Transverse colon (tissue), 4 donors: Measurements from ENCODE around the gene NCBP3. TPM values are rescaled to one million over a fixed set of nuclear protein-coding genes. Genes with fewer than 3 reads are reported as not detected.

Source experiments
- DNase-seq: peaks from one replicate; pipeline ENCODE4 v3.0.0-alpha.2; 2019
- H3K27ac ChIP-seq, 4 donors: fragments of 200-600 bp; sonication (generic); 2 replicates each; pipeline ENCODE4 v1.5.1; 2016 to 2018; ENCODE audit warnings: inconsistent platforms in 4 of 4
- H3K27me3 ChIP-seq: fragments of 200-600 bp; sonication (generic); 2 replicates; pipeline ENCODE4 v1.5.1; 2017; ENCODE audit warnings: inconsistent platforms
- H3K36me3 ChIP-seq, 4 donors: fragments of 200-600 bp; sonication (generic); 2 replicates each; pipeline ENCODE4 v1.5.1; 2017 to 2019; ENCODE audit warnings: inconsistent platforms in 4 of 4
- H3K4me1 ChIP-seq, 4 donors: fragments of 200-600 bp; sonication (generic); 2 replicates each; pipeline ENCODE4 v1.5.1; 2017 to 2020; ENCODE audit warnings: inconsistent platforms in 4 of 4
- H3K4me3 ChIP-seq, 4 donors: fragments of 200-600 bp; sonication (generic); 1 replicate in 1 of 4; 2 replicates in 3 of 4; pipeline versions ENCODE4 v1.5.1 to v1.6.1; 2017 to 2019; ENCODE audit warnings: inconsistent platforms in 4 of 4
- H3K9me3 ChIP-seq, 2 donors: fragments of 200-600 bp; sonication (generic); 2 replicates each; pipeline ENCODE4 v1.5.1; 2017 to 2019; ENCODE audit warnings: inconsistent platforms in 2 of 2
- CTCF ChIP-seq, 5 experiments: fragments of 200-600 bp in 3 of 5; fragments of 450-650 bp in 2 of 5; sonication (generic) in 3 of 5; IDR thresholded peaks; 1 replicate in 2 of 5; 2 replicates in 3 of 5; pipeline ENCODE4 v1.5.1; 2016 to 2017; ENCODE audit warnings: antibody characterized with exemption in 5 of 5, inconsistent platforms in 3 of 5, mild to moderate bottlenecking in 2 of 5, moderate library complexity in 1 of 5
- EP300 ChIP-seq: sonication (generic); formaldehyde crosslinking; IDR thresholded peaks from one replicate; pipeline ENCODE4 v1.6.1; 2017; ENCODE audit warnings: antibody characterized with exemption, low read depth
- POLR2A ChIP-seq: fragments of 450-650 bp; IDR thresholded peaks from one replicate; pipeline ENCODE4 v1.6.1; 2016; ENCODE audit warnings: antibody characterized with exemption, mild to moderate bottlenecking, moderate library complexity
- POLR2AphosphoS5 ChIP-seq, 3 donors: sonication (generic); formaldehyde crosslinking; IDR thresholded peaks; one replicate each; pipeline ENCODE4 v1.6.1; 2016; ENCODE audit warnings: antibody characterized with exemption in 3 of 3
- WGBS, 2 donors: methylation state at CpG; one replicate each; pipeline ENCODE4 v1.1.5; 2018; ENCODE audit warnings: low coverage in 1 of 2; 5-methylcytosine and 5-hydroxymethylcytosine counted together
- in situ Hi-C, 4 donors: fragments of 200-750 bp; cut with MboI; loops; one replicate each; pipeline versions ENCODE4 v1.15.0 to v1.15.1; 2017; ENCODE audit warnings: low sequenced_read_pairs in 3 of 4, low pct_ligation_motif_present in 1 of 4, low pct_unique_long_range_greater_than_20kb in 1 of 4
- intact Hi-C: fragments of 100-400 bp; cut with DNase I; formaldehyde crosslinking; loops from one replicate; pipeline ENCODE4 v1.15.1; 2023; ENCODE audit warnings: low total_unique reads
- total RNA-seq, 4 donors: library from RNA; depleted of rRNA; stranded (reverse); fragments of >200 nt; gene quantifications; one replicate each; pipeline ENCODE4 v1.1.0, GENCODE V29; 2016

The NCBP3 gene
- total RNA-seq, 4 donors from 2014 or later: 28.9 to 55.6 (median 45.8) TPM

GRCh38 chr17:3866276-3866675, 20.2 kb upstream of the NCBP3 start:
- intact Hi-C loops (loop anchor here (10.0 kb wide), 1 partner anchor 139 kb away; no protein-coding TSS in a partner anchor), in situ Hi-C loops (no loop called here)
- Histone ChIP-seq H3K27me3 (no peaks in the 10 kb centered on the region), H3K4me3 (no peak overlapping the region), H3K4me1 (peaks cover 0 to 5% (median 2%) of the 10 kb centered on the region in 4 donors), H3K27ac (no peak overlapping the region), H3K9me3 (no peaks in the 10 kb centered on the region), H3K36me3 (no peaks in the 10 kb centered on the region)
- 93% methylated on average over 21 of the region's 21 CpGs; no CpG with 5 or more reads in 1 of the 2 donors for WGBS, 2 donors
- DNase-seq: no peak
- TF ChIP-seq EP300 (no peak), POLR2AphosphoS5 (IDR thresholded peaks at IDR 0.05) (no peak), CTCF (IDR thresholded peaks at IDR 0.05) (no peak), POLR2A (no peak)

DNA sequence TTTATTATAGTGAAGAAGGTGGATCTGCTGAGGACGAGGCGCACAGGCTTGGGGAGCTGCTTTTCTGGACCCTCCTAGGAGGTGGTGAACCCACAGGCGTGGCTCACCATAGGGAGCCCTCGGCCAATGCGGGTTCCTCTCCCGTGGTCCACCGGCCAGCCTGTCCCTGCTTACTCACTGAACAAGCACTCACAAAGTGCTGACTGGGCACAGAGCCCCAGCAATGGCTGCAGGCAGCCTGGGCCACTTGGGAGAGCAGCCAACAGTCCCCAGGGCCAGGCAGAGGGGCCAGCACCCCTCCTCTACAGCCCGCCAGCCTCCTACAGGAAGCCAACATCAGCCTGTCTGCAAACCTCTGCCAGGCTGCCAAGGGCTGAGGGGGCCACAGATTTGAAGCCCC, 19.1 kb upstream of the NCBP3 start:
- no peaks in the 10 kb centered on the region for H3K9me3 ChIP-seq
- H3K4me1 ChIP-seq: peaks cover 0 to 7% (median 0%) of the 10 kb centered on the region in 4 donors
- intact Hi-C loops: loop anchor here (10.0 kb wide), 1 partner anchor 140 kb away; no protein-coding TSS in a partner anchor
- H3K4me3 ChIP-seq: no peak overlapping the region
- TF ChIP-seq POLR2A: no peak
- H3K27me3 ChIP-seq: no peaks in the 10 kb centered on the region
- in situ Hi-C loops: no loop called here
- 70% methylated on average over 7 of the region's 8 CpGs; no CpG with 5 or more reads in 1 of the 2 donors for WGBS, 2 donors
- peak overlapping the region in 1 of 4 donors; percentile 3 for H3K27ac ChIP-seq
- no peaks in the 10 kb centered on the region for H3K36me3 ChIP-seq
- no peak for DNase-seq

DNA sequence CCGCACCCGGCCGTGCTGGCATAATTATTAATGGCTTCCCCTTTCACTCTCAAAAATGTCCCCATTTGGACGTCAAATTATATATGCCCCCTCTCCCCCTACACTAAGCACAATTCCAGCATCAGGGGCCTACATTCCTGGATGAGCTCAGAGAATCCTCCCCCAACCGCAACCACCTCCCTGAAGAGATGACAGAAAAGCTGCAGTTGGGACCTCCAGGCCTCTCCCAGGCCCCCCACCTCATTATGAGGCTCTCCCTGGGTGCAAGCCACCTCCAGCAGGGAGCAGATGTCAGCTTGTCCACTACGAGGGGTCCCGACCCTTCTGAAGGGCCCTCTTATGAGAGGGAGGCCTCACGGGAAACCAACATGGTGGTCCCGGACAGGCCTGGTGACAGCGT, 18.5 kb upstream of the NCBP3 start:
- 90% methylated on average over 10 of the region's 10 CpGs; no CpG with 5 or more reads in 1 of the 2 donors for WGBS, 2 donors
- Histone ChIP-seq H3K27ac (no peak overlapping the region), H3K4me1 (peaks cover 0 to 14% (median 0%) of the 10 kb centered on the region in 4 donors), H3K4me3 (no peak overlapping the region), H3K27me3 (no peaks in the 10 kb centered on the region), H3K36me3 (no peaks in the 10 kb centered on the region), H3K9me3 (no peaks in the 10 kb centered on the region)
- no peak for TF ChIP-seq POLR2A
- TF ChIP-seq EP300: no peak
- TF ChIP-seq CTCF (IDR thresholded peaks at IDR 0.05): no peak
- TF ChIP-seq POLR2AphosphoS5 (IDR thresholded peaks at IDR 0.05): no peak
- intact Hi-C loops: loop anchor here (10.0 kb wide), 1 partner anchor 140 kb away; no protein-coding TSS in a partner anchor
- in situ Hi-C loops: no loop called here
- DNase-seq: no peak

DNA sequence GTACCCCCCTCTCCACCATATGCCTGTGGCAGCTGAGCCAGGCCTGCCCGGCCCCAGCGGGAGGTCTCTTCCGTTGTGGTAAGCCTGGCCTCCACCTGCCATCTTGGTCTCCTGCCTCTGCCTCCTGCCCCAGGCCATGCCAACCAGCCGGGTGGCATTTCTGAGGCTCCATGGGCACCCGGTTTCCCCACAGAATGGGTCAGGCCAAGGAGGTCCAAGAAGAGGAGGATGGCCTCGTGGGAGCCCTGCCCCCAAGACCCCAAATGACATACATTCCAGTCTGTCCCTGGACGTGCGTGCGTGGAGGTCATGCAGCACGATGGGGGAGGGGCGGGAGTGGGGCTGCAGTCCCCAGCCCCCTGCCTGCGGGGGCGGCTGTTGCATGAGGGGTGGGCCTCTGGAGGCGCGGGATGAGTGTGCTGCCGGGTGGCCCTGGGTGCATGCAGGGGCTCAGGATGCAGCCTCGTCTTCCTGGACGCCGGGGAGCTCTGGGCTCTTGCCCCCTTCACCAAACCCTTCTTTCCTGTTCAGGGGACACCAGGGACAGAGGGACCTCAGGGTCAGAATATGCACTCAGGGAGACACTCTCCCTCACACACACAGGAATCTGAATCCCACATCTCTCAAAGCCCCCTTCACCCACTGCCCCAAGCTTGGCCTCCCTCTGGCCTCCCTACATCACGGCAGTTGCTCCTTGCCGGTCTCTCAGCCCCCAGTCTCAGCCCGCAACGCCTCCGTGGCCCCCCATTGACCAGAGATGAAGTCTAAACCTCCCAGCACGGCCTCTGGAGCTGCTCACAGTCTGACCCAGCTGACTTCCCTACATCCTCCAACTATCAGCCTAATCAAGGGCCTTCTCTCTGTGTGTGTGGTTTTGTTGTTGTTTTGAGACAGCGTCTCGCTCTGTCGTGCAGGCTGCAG, 16.0 kb upstream of the NCBP3 start:
- no peaks in the 10 kb centered on the region for H3K9me3 ChIP-seq
- WGBS, 2 donors: 86 to 90% methylated on average over 2 to 26 of the region's 28 CpGs
- H3K27me3 ChIP-seq: no peaks in the 10 kb centered on the region
- in situ Hi-C loops: no loop called here
- H3K4me1 ChIP-seq: peaks cover 0 to 14% (median 0%) of the 10 kb centered on the region in 4 donors
- H3K27ac ChIP-seq: no peak overlapping the region
- no peak overlapping the region for H3K4me3 ChIP-seq
- DNase-seq: no peak
- no peak for TF ChIP-seq POLR2A
- TF ChIP-seq CTCF (IDR thresholded peaks at IDR 0.05): no peak
- TF ChIP-seq POLR2AphosphoS5 (IDR thresholded peaks at IDR 0.05): no peak
- TF ChIP-seq EP300: no peak
- intact Hi-C loops: loop anchor here (10.0 kb wide), 1 partner anchor 143 kb away; no protein-coding TSS in a partner anchor
- no peaks in the 10 kb centered on the region for H3K36me3 ChIP-seq
